ENCODE data around the gene KCNQ1OT1.

The KCNQ1OT1 gene

GRCh38 chr11:2701898-2702434, 2.2 kb upstream of the KCNQ1OT1 start:
- no peak for DNase-seq

GRCh38 chr11:2701230-2701629, 1.4 kb upstream of the KCNQ1OT1 start:
- no peak for DNase-seq

GRCh38 chr11:2700415-2701211, 819 bp upstream of the KCNQ1OT1 start:
- DNase-seq, result peak in 1 of 2 experiments; percentile 40

GRCh38 chr11:2699185-2699530, 636 bp downstream of the KCNQ1OT1 start:
- no peak for DNase-seq

GRCh38 chr11:2698386-2699184, 1.2 kb downstream of the KCNQ1OT1 start:
- no peak for DNase-seq

- DNase-seq, result no peak
Observed at GRCh38 chr11:2697866-2698265, 1.9 kb downstream of the KCNQ1OT1 start.

- DNase-seq, result no peak
Observed at GRCh38 chr11:2696455-2696854, 3.3 kb downstream of the KCNQ1OT1 start.

- DNase-seq, result no peak
Observed at GRCh38 chr11:2694995-2695939, 4.5 kb downstream of the KCNQ1OT1 start.

- DNase-seq, result no peak
Observed at GRCh38 chr11:2694495-2694894, 5.3 kb downstream of the KCNQ1OT1 start.

GRCh38 chr11:2693271-2694261, 6.2 kb downstream of the KCNQ1OT1 start:
- DNase-seq, result peak in 1 of 2 experiments; percentile 69

- peak; percentile 70 to 84 for DNase-seq
Observed at GRCh38 chr11:2691991-2692875, 7.6 kb downstream of the KCNQ1OT1 start.

- no peak for DNase-seq
Observed at GRCh38 chr11:2691355-2691761, 8.4 kb downstream of the KCNQ1OT1 start.

GRCh38 chr11:2690596-2691354, 9.0 kb downstream of the KCNQ1OT1 start:
- DNase-seq, result no peak

GRCh38 chr11:2689651-2690575, 9.9 kb downstream of the KCNQ1OT1 start:
- peak in 1 of 2 experiments; percentile 48 for DNase-seq

- no peak for DNase-seq
Observed at GRCh38 chr11:2688381-2689231, 11.2 kb downstream of the KCNQ1OT1 start.

GRCh38 chr11:2687782-2688191, 12.0 kb downstream of the KCNQ1OT1 start:
- no peak for DNase-seq

- DNase-seq, result no peak
Observed at GRCh38 chr11:2687223-2687530, 12.6 kb downstream of the KCNQ1OT1 start.

Data from NCI-H526 (cell line).